ENCODE data around the gene SLC35F1. TPM values are rescaled to one million over a fixed set of nuclear protein-coding genes. Genes with fewer than 3 reads are reported as not detected.

Gene SLC35F1
- total RNA-seq, 1 donor from 2014 or later: 4.5 TPM

DNA sequence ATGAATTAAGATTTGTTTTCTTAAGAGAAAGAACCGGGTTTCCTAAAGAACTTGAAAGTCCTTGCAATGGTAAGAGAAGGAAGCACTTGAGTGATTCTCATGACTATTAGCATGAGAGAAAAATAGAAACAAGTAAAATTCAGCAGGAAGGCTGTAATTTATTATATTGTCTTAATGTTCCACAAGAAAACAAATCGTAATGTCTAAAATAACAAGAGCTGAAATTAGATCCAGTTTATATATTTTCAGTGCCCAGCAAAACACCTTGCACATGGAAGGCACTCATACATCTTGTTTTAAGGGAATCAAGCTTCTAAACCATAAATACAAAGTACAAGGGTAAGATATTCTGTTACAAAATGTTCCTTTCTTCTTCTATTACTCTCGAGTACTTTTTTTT, 411.6 kb downstream of the SLC35F1 start:
- H3K4me1 Mint-ChIP-seq (ENCODE audit: low read depth): peaks cover 11% of the 10 kb centered on the region
- TF ChIP-seq, protein P1, sequence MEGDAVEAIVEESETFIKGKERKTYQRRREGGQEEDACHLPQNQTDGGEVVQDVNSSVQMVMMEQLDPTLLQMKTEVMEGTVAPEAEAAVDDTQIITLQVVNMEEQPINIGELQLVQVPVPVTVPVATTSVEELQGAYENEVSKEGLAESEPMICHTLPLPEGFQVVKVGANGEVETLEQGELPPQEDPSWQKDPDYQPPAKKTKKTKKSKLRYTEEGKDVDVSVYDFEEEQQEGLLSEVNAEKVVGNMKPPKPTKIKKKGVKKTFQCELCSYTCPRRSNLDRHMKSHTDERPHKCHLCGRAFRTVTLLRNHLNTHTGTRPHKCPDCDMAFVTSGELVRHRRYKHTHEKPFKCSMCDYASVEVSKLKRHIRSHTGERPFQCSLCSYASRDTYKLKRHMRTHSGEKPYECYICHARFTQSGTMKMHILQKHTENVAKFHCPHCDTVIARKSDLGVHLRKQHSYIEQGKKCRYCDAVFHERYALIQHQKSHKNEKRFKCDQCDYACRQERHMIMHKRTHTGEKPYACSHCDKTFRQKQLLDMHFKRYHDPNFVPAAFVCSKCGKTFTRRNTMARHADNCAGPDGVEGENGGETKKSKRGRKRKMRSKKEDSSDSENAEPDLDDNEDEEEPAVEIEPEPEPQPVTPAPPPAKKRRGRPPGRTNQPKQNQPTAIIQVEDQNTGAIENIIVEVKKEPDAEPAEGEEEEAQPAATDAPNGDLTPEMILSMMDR (IDR thresholded peaks at IDR 0.05; ENCODE audit: unreplicated experiment): no peak
- no peak overlapping the region for H3K4me3 Mint-ChIP-seq (ENCODE audit: low read depth)

GRCh38 chr6:118319416-118319815, 412.4 kb downstream of the SLC35F1 start:
- Mint-ChIP-seq H3K27me3 (no peaks in the 10 kb centered on the region), H3K4me1 (ENCODE audit: low read depth) (peaks cover 6% of the 10 kb centered on the region), H3K4me3 (ENCODE audit: low read depth) (no peak overlapping the region), H3K9me3 (ENCODE audit: low read depth) (no peaks in the 10 kb centered on the region), H3K27ac (no peak overlapping the region), H3K36me3 (ENCODE audit: insufficient read depth) (peaks cover 2% of the 10 kb centered on the region)
- TF ChIP-seq, protein P1 (IDR thresholded peaks at IDR 0.05; ENCODE audit: unreplicated experiment): no peak
- DNase-seq (ENCODE audit: low spot score, unreplicated experiment): no peak

More for the DNA sequence above, 411.6 kb downstream of the SLC35F1 start:
- H3K9me3 Mint-ChIP-seq (ENCODE audit: low read depth): no peaks in the 10 kb centered on the region
- H3K36me3 Mint-ChIP-seq (ENCODE audit: insufficient read depth): peaks cover 2% of the 10 kb centered on the region
- no peak for DNase-seq (ENCODE audit: low spot score, unreplicated experiment)
- H3K27me3 Mint-ChIP-seq: no peaks in the 10 kb centered on the region
- no peak overlapping the region for H3K27ac Mint-ChIP-seq

- Mint-ChIP-seq H3K27ac (no peak overlapping the region), H3K9me3 (ENCODE audit: low read depth) (no peaks in the 10 kb centered on the region), H3K4me1 (ENCODE audit: low read depth) (peaks cover 6% of the 10 kb centered on the region), H3K4me3 (ENCODE audit: low read depth) (no peak overlapping the region), H3K27me3 (no peaks in the 10 kb centered on the region), H3K36me3 (ENCODE audit: insufficient read depth) (peaks cover 2% of the 10 kb centered on the region)
- no peak for DNase-seq (ENCODE audit: low spot score, unreplicated experiment)
- TF ChIP-seq, protein P1 (IDR thresholded peaks at IDR 0.05; ENCODE audit: unreplicated experiment): no peak
These were observed 413.0 kb downstream of the SLC35F1 start for GRCh38 chr6:118319894-118320649.

- H3K4me1 Mint-ChIP-seq (ENCODE audit: low read depth): peaks cover 8% of the 10 kb centered on the region
- TF ChIP-seq, protein P1 (IDR thresholded peaks at IDR 0.05; ENCODE audit: unreplicated experiment): no peak
- H3K9me3 Mint-ChIP-seq (ENCODE audit: low read depth): peaks cover 3% of the 10 kb centered on the region
- peaks cover 2% of the 10 kb centered on the region for H3K36me3 Mint-ChIP-seq (ENCODE audit: insufficient read depth)
- no peak for DNase-seq (ENCODE audit: low spot score, unreplicated experiment)
- H3K27me3 Mint-ChIP-seq: no peaks in the 10 kb centered on the region
- no peak overlapping the region for H3K4me3 Mint-ChIP-seq (ENCODE audit: low read depth)
- no peak overlapping the region for H3K27ac Mint-ChIP-seq
These were observed 413.6 kb downstream of the SLC35F1 start for GRCh38 chr6:118320652-118321051.

DNA sequence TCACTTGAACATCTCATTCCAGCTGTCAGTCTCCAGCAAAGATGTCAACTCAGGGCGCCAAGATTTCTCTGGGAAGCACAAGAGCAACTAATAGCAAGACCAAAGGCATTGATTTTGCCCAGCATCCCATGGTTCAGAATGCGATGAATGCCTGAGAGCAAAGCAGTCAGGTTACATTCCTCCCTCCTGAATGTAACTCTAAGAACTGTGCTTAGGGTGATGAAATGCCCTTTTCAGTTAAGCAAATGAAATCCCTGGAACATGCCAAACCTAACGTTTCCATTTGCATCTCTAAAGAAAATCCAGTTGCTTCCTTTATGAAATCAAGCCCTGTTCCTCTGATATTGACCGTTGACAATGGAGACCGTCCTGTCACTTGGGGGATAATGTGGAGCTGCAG, 417.1 kb downstream of the SLC35F1 start:
- H3K4me1 Mint-ChIP-seq (ENCODE audit: low read depth): peaks cover 2% of the 10 kb centered on the region
- H3K4me3 Mint-ChIP-seq (ENCODE audit: low read depth): no peak overlapping the region
- H3K36me3 Mint-ChIP-seq (ENCODE audit: insufficient read depth): no peaks in the 10 kb centered on the region
- H3K27ac Mint-ChIP-seq: no peak overlapping the region
- TF ChIP-seq, protein P1 (IDR thresholded peaks at IDR 0.05; ENCODE audit: unreplicated experiment): no peak
- no peak for DNase-seq (ENCODE audit: low spot score, unreplicated experiment)
- H3K9me3 Mint-ChIP-seq (ENCODE audit: low read depth): peaks cover 6% of the 10 kb centered on the region
- H3K27me3 Mint-ChIP-seq: no peaks in the 10 kb centered on the region

All from progenitor cell of endocrine pancreas (in vitro differentiated cells).